RWPE1 (cell line): Measurements from ENCODE around the gene MUCL1.
"Not testable (repeated sequence)": the region's sequence is repeated elsewhere in the genome, so short reads cannot be mapped to it uniquely, and the experiment has no call there.

Source experiments
- CTCF ChIA-PET: fragments of 350-600 bp; sonication (Branson Sonifier 250); formaldehyde crosslinking; extraction: SDS; loops from one replicate; lab custom pipeline; 2021; lab: Yijun Ruan, JAX
- POLR2A ChIA-PET: fragments of 400-600 bp; formaldehyde crosslinking; extraction: SDS; loops from one replicate; lab custom pipeline; 2020; ENCODE audit warnings: antibody characterized with exemption; ENCODE audit not compliant: low non-redundant PET; lab: Yijun Ruan, JAX
- DNase-seq: peaks from one replicate; pipeline ENCODE4 v3.0.0; 2012; ENCODE audit warnings: low spot score
- H3K27ac ChIP-seq: fragments of 450-650 bp; 2 replicates; pipeline ENCODE4 v1.5.1; 2017
- TF ChIP-seq, protein P1 (sequence below): fragments of 450-650 bp; conservative IDR thresholded peaks from 2 replicates; pipeline ENCODE4 v1.5.1; 2017; ENCODE audit warnings: low read depth, mild to moderate bottlenecking

MUCL1 gene

DNA sequence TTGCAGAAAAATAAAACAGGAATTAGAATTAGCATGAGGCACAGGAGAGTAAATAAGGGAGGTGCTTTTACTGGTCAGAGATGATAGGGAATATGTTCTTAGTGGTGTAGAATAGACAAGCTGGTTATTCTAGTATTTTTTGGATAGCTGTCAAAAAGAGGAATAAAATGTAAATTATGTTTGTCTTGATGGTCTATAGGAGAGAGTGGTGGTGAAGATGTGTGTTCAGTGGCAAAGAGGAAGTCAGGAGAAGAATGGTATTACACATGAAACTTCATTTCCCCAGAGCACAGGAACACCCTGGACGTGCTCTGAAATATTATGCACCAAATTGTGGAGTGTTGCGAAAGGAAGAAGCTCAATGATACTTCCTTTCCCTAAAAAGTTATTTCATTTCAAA lies 27.8 kb downstream of the MUCL1 start:
- no peak for DNase-seq
- POLR2A ChIA-PET = no interaction called here
- no peak overlapping the region for H3K27ac ChIP-seq
- CTCF ChIA-PET = interaction anchor here (0.6 to 0.7 kb wide), 2 partner anchors 18 to 147 kb away, joined by 3 to 4 read pairs; no protein-coding TSS in a partner anchor
- TF ChIP-seq, protein P1, sequence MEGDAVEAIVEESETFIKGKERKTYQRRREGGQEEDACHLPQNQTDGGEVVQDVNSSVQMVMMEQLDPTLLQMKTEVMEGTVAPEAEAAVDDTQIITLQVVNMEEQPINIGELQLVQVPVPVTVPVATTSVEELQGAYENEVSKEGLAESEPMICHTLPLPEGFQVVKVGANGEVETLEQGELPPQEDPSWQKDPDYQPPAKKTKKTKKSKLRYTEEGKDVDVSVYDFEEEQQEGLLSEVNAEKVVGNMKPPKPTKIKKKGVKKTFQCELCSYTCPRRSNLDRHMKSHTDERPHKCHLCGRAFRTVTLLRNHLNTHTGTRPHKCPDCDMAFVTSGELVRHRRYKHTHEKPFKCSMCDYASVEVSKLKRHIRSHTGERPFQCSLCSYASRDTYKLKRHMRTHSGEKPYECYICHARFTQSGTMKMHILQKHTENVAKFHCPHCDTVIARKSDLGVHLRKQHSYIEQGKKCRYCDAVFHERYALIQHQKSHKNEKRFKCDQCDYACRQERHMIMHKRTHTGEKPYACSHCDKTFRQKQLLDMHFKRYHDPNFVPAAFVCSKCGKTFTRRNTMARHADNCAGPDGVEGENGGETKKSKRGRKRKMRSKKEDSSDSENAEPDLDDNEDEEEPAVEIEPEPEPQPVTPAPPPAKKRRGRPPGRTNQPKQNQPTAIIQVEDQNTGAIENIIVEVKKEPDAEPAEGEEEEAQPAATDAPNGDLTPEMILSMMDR = no peak

DNA sequence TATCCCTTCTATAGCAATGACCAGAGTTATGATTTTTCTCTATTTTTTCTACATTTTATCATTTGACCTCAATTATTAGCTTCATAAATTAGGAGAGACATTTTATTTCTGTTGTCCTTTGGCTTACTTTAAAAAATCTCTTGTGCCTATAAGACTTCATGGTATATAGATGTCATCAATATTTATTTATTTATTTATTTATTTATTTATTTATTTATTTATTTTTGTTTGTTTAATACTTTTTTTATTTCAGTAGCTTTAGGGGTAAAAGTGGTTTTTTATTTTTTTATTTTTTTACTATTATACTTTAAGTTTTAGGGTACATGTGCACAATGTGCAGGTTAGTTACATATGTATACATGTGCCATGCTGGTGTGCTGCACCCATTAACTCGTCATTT lies 28.3 kb downstream of the MUCL1 start:
- POLR2A ChIA-PET, H3K27ac ChIP-seq, DNase-seq: not testable (repeated sequence)
- CTCF ChIA-PET = interaction anchor here (0.6 to 0.7 kb wide), 2 partner anchors 18 to 148 kb away, joined by 3 to 4 read pairs; no protein-coding TSS in a partner anchor

DNA sequence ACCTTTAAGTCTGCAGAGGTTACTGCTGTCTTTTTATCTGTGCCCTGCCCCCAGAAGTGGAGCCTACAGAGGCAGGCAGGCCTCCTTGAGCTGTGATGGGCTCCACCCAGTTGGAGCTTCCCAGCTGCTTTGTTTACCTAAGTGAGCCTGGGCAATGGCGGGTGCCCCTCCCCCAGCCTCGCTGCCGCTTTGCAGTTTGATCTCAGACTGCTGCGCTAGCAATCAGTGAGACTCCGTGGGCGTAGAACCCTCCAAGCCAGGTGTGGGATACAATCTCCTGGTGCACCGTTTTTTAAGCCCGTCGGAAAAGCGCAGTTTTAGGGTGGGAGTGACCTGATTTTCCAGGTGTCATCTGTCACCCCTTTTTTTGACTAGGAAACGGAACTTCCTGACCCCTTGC lies 34.1 kb downstream of the MUCL1 start:
- H3K27ac ChIP-seq, DNase-seq, CTCF ChIA-PET, POLR2A ChIA-PET: not testable (repeated sequence)

DNA sequence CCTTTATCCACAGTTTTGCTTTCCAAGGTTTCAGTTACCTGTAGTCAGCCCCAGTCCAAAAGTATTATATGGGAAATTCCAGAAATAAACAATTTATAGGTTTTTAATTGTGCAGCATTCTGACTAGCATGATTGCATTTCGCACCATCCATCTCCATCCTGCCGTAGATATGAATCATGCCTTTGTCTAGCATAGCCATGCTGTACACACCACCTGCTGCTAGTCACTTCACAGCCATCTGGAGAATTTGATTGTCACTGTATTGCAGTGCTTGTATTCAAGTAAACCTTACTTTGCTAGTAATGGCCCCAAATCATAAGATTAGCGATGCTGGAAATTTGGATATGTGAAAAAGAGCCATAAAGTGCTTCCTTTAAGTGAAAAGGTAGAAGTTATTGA lies 36.0 kb downstream of the MUCL1 start:
- no peak overlapping the region for H3K27ac ChIP-seq
- CTCF ChIA-PET = no interaction called here
- TF ChIP-seq, protein P1 = no peak
- POLR2A ChIA-PET = no interaction called here
- DNase-seq = no peak

DNA sequence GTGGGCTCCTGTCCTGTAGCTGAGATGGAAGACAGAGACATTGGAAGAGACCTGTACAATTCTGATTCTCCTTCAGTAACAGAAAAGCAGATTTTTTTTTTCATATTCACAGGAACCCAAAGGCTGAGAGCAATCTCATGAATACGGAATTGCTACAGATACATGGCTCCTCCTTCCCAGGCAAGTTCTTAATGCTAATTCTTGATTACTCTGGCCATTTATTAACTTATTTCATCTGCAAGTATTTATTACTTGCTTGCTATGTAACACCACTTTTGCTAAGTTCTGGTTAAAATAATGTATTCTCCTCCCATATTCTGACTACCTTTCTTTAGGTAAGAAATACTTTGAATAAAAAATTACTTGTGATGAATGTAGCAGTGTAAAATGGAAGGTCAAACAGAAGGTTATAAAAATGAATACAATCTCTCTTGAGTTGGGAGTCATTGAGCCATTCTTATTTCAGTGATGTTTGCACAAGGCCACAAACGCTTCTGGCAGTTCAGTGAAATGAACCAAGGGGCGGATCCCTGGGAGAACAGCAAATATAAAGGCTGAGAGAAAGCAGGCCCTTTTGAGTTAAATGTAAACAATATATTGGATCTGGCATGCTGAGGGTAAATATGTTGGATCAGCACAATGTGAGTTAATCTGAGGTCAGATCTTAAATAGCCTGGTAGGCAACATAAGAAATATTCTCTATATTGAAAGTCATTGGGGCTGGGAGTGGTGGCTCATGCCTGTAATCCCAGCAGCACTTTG lies 37.6 kb downstream of the MUCL1 start:
- DNase-seq = peak; percentile 4
- TF ChIP-seq, protein P1 = no peak
- no peak overlapping the region for H3K27ac ChIP-seq
- CTCF ChIA-PET = no interaction called here
- POLR2A ChIA-PET = no interaction called here
